ENCODE data around the gene DGKE.

DGKE gene

GRCh38 chr17:56838687-56839086, 4.7 kb downstream of the DGKE start:
- FAIRE-seq (no peak), DNase-seq (ENCODE audit: insufficient read length, low spot score) (no peak)

GRCh38 chr17:56842577-56842976, 8.6 kb downstream of the DGKE start:
- DNase-seq (ENCODE audit: insufficient read length, low spot score) (no peak), FAIRE-seq (no peak)

GRCh38 chr17:56845934-56846333, 12.0 kb downstream of the DGKE start:
- DNase-seq (ENCODE audit: insufficient read length, low spot score) (no peak), FAIRE-seq (no peak)

GRCh38 chr17:56847106-56847505, 13.2 kb downstream of the DGKE start:
- DNase-seq (ENCODE audit: insufficient read length, low spot score): no peak
- no peak for FAIRE-seq

GRCh38 chr17:56849131-56849530, 15.2 kb downstream of the DGKE start:
- FAIRE-seq: peak; percentile 9
- DNase-seq (ENCODE audit: insufficient read length, low spot score): no peak

GRCh38 chr17:56850591-56850990, 16.6 kb downstream of the DGKE start:
- peak; percentile 54 for FAIRE-seq
- DNase-seq (ENCODE audit: insufficient read length, low spot score): no peak

- no peak for FAIRE-seq
Observed at GRCh38 chr17:56851008-56851407, 17.1 kb downstream of the DGKE start.

GRCh38 chr17:56861899-56862298, 27.9 kb downstream of the DGKE start:
- DNase-seq (ENCODE audit: insufficient read length, low spot score) (no peak), FAIRE-seq (peak; percentile 77)

More at GRCh38 chr17:56851008-56851407, 17.1 kb downstream of the DGKE start:
- no peak for DNase-seq (ENCODE audit: insufficient read length, low spot score)

- FAIRE-seq: no peak
- DNase-seq (ENCODE audit: insufficient read length, low spot score): no peak
Observed at GRCh38 chr17:56863974-56864373, 30.0 kb downstream of the DGKE start.

GRCh38 chr17:56866076-56866475, 32.1 kb downstream of the DGKE start:
- FAIRE-seq (no peak), DNase-seq (ENCODE audit: insufficient read length, low spot score) (no peak)

GRCh38 chr17:56866496-56866895, 32.5 kb downstream of the DGKE start:
- DNase-seq (ENCODE audit: insufficient read length, low spot score) (no peak), FAIRE-seq (no peak)

GRCh38 chr17:56867948-56868376, 34.0 kb downstream of the DGKE start:
- peak; percentile 79 for FAIRE-seq
- DNase-seq (ENCODE audit: insufficient read length, low spot score): peak; percentile 39

GRCh38 chr17:56868716-56869115, 34.8 kb downstream of the DGKE start:
- FAIRE-seq: no peak
- no peak for DNase-seq (ENCODE audit: insufficient read length, low spot score)

GRCh38 chr17:56870081-56870651, 36.2 kb downstream of the DGKE start:
- FAIRE-seq: no peak

GRCh38 chr17:56876766-56877179, 42.8 kb downstream of the DGKE start:
- FAIRE-seq (no peak), DNase-seq (ENCODE audit: insufficient read length, low spot score) (no peak)

More at GRCh38 chr17:56870081-56870651, 36.2 kb downstream of the DGKE start:
- no peak for DNase-seq (ENCODE audit: insufficient read length, low spot score)

GRCh38 chr17:56879280-56879679, 45.3 kb downstream of the DGKE start:
- FAIRE-seq (no peak), DNase-seq (ENCODE audit: insufficient read length, low spot score) (no peak)

GRCh38 chr17:56880133-56880532, 46.2 kb downstream of the DGKE start:
- FAIRE-seq (no peak), DNase-seq (ENCODE audit: insufficient read length, low spot score) (no peak)

- no peak for DNase-seq (ENCODE audit: insufficient read length, low spot score)
- FAIRE-seq: peak; percentile 48
Observed at GRCh38 chr17:56880571-56880970, 46.6 kb downstream of the DGKE start.

GRCh38 chr17:56881685-56882295, 47.8 kb downstream of the DGKE start:
- peak; percentile 20 for FAIRE-seq
- no peak for DNase-seq (ENCODE audit: insufficient read length, low spot score)

GRCh38 chr17:56883616-56884015, 49.7 kb downstream of the DGKE start:
- DNase-seq (ENCODE audit: insufficient read length, low spot score) (no peak), FAIRE-seq (peak; percentile 65)

- DNase-seq (ENCODE audit: insufficient read length, low spot score) (no peak), FAIRE-seq (no peak)
Observed at GRCh38 chr17:56884483-56885311, 50.7 kb downstream of the DGKE start.

- FAIRE-seq (no peak), DNase-seq (ENCODE audit: insufficient read length, low spot score) (no peak)
Observed at GRCh38 chr17:56885312-56885657, 51.3 kb downstream of the DGKE start.

All from HTR-8/SVneo (cell line).